Measurements from ENCODE around the gene MED8. TPM values are rescaled to one million over a fixed set of nuclear protein-coding genes. Genes with fewer than 3 reads are reported as not detected.

Gene MED8
- total RNA-seq, 1 donor, result 65.9 TPM

GRCh38 chr1:43435146-43436145 is 45.8 kb upstream of the MED8 start:
- Histone ChIP-seq H3K36me3 (ENCODE audit: insufficient read depth, low read length) (peaks cover 61% of the 10 kb centered on the region), H3K27me3 (ENCODE audit: insufficient read depth, low read length) (no peaks in the 10 kb centered on the region), H3K79me2 (ENCODE audit: insufficient read depth, low read length) (no peaks in the 10 kb centered on the region), H2AFZ (ENCODE audit: low read length) (no peak overlapping the region), H3K4me3 (ENCODE audit: insufficient read depth, low read length) (no peak overlapping the region), H3K4me1 (ENCODE audit: insufficient read depth, low read length) (peaks cover 6% of the 10 kb centered on the region), H3K27ac (ENCODE audit: low read depth, low read length) (peak overlapping the region; percentile 15), H4K20me1 (ENCODE audit: insufficient read depth, low read length) (no peaks in the 10 kb centered on the region), H3K4me2 (ENCODE audit: insufficient read depth, low read length) (no peak overlapping the region), H3K9me3 (ENCODE audit: low read depth, low read length) (no peaks in the 10 kb centered on the region)
- peak; percentile 93 for DNase-seq (ENCODE audit: insufficient read length, low spot score, missing footprints)
- TF ChIP-seq, protein P1, sequence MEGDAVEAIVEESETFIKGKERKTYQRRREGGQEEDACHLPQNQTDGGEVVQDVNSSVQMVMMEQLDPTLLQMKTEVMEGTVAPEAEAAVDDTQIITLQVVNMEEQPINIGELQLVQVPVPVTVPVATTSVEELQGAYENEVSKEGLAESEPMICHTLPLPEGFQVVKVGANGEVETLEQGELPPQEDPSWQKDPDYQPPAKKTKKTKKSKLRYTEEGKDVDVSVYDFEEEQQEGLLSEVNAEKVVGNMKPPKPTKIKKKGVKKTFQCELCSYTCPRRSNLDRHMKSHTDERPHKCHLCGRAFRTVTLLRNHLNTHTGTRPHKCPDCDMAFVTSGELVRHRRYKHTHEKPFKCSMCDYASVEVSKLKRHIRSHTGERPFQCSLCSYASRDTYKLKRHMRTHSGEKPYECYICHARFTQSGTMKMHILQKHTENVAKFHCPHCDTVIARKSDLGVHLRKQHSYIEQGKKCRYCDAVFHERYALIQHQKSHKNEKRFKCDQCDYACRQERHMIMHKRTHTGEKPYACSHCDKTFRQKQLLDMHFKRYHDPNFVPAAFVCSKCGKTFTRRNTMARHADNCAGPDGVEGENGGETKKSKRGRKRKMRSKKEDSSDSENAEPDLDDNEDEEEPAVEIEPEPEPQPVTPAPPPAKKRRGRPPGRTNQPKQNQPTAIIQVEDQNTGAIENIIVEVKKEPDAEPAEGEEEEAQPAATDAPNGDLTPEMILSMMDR (IDR thresholded peaks at IDR 0.05; ENCODE audit: extremely low read depth, low read depth, low read length), result no peak

GRCh38 chr1:43434256-43434655 is 44.7 kb upstream of the MED8 start:
- Histone ChIP-seq H3K4me1 (ENCODE audit: insufficient read depth, low read length) (peaks cover 6% of the 10 kb centered on the region), H3K27ac (ENCODE audit: low read depth, low read length) (no peak overlapping the region), H3K4me3 (ENCODE audit: insufficient read depth, low read length) (no peak overlapping the region), H2AFZ (ENCODE audit: low read length) (no peak overlapping the region), H3K79me2 (ENCODE audit: insufficient read depth, low read length) (no peaks in the 10 kb centered on the region), H3K9me3 (ENCODE audit: low read depth, low read length) (no peaks in the 10 kb centered on the region), H3K27me3 (ENCODE audit: insufficient read depth, low read length) (no peaks in the 10 kb centered on the region), H4K20me1 (ENCODE audit: insufficient read depth, low read length) (no peaks in the 10 kb centered on the region), H3K4me2 (ENCODE audit: insufficient read depth, low read length) (no peak overlapping the region), H3K36me3 (ENCODE audit: insufficient read depth, low read length) (peaks cover 64% of the 10 kb centered on the region)
- no peak for DNase-seq (ENCODE audit: insufficient read length, low spot score, missing footprints)
- TF ChIP-seq, protein P1 (IDR thresholded peaks at IDR 0.05; ENCODE audit: extremely low read depth, low read depth, low read length), result no peak

- H3K36me3 ChIP-seq (ENCODE audit: insufficient read depth, low read length), result peaks cover 71% of the 10 kb centered on the region
- no peak overlapping the region for H3K27ac ChIP-seq (ENCODE audit: low read depth, low read length)
- peaks cover 6% of the 10 kb centered on the region for H3K4me1 ChIP-seq (ENCODE audit: insufficient read depth, low read length)
- H3K9me3 ChIP-seq (ENCODE audit: low read depth, low read length), result no peaks in the 10 kb centered on the region
- TF ChIP-seq, protein P1 (IDR thresholded peaks at IDR 0.05; ENCODE audit: extremely low read depth, low read depth, low read length), result no peak
- H3K4me2 ChIP-seq (ENCODE audit: insufficient read depth, low read length), result no peak overlapping the region
- H4K20me1 ChIP-seq (ENCODE audit: insufficient read depth, low read length), result no peaks in the 10 kb centered on the region
- no peaks in the 10 kb centered on the region for H3K27me3 ChIP-seq (ENCODE audit: insufficient read depth, low read length)
- no peaks in the 10 kb centered on the region for H3K79me2 ChIP-seq (ENCODE audit: insufficient read depth, low read length)
- no peak overlapping the region for H3K4me3 ChIP-seq (ENCODE audit: insufficient read depth, low read length)
- no peak overlapping the region for H2AFZ ChIP-seq (ENCODE audit: low read length)
- no peak for DNase-seq (ENCODE audit: insufficient read length, low spot score, missing footprints)
These were observed 43.3 kb upstream of the MED8 start for GRCh38 chr1:43432907-43433306.

DNA sequence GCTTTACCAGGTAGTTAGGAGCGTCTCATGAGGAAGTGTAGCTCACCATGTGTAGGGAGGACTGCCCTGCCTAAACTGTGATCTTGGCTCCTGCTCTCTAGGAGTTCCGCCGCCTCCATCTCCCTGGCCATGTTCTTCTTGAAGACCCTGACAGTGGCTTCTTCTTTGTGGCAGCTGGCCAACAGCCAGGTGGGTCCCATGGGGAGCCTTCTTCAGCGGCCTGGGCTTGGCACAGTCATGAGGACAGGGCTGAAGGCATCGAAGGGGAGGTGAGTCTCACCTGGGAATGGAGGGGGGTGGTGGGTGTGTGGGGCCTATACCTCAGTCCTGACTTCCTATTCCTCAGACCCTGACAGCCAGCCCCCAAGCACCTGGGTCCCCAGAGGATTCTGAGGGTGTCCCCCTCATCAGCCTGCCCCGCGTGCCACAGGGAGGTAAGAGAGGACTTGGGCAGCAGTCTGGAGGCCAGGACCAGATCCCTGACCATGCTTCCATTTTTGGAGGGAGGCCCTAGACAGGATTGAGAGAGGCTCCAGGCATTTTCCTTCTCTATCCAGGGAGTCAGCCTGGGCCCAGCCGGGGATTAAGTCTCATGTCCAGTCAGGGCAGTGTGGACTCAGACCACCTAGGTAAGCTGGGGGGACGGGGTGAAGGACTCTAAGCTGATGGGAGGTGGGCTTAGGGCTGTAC is 42.7 kb upstream of the MED8 start:
- no peaks in the 10 kb centered on the region for H3K79me2 ChIP-seq (ENCODE audit: insufficient read depth, low read length)
- TF ChIP-seq, protein P1 (IDR thresholded peaks at IDR 0.05; ENCODE audit: extremely low read depth, low read depth, low read length), result no peak
- no peak overlapping the region for H2AFZ ChIP-seq (ENCODE audit: low read length)
- H3K4me3 ChIP-seq (ENCODE audit: insufficient read depth, low read length), result no peak overlapping the region
- no peaks in the 10 kb centered on the region for H3K27me3 ChIP-seq (ENCODE audit: insufficient read depth, low read length)
- DNase-seq (ENCODE audit: insufficient read length, low spot score, missing footprints), result no peak
- H3K4me2 ChIP-seq (ENCODE audit: insufficient read depth, low read length), result no peak overlapping the region
- H3K27ac ChIP-seq (ENCODE audit: low read depth, low read length), result no peak overlapping the region
- peaks cover 77% of the 10 kb centered on the region for H3K36me3 ChIP-seq (ENCODE audit: insufficient read depth, low read length)
- no peaks in the 10 kb centered on the region for H4K20me1 ChIP-seq (ENCODE audit: insufficient read depth, low read length)
- no peaks in the 10 kb centered on the region for H3K9me3 ChIP-seq (ENCODE audit: low read depth, low read length)
- peaks cover 6% of the 10 kb centered on the region for H3K4me1 ChIP-seq (ENCODE audit: insufficient read depth, low read length)

All from osteoblast (primary cell).